Measurements from ENCODE around the gene TRIM63.

GRCh38 chr1:26029864-26030481 lies 37.5 kb downstream of the TRIM63 start:
- TF ChIP-seq, protein P1, sequence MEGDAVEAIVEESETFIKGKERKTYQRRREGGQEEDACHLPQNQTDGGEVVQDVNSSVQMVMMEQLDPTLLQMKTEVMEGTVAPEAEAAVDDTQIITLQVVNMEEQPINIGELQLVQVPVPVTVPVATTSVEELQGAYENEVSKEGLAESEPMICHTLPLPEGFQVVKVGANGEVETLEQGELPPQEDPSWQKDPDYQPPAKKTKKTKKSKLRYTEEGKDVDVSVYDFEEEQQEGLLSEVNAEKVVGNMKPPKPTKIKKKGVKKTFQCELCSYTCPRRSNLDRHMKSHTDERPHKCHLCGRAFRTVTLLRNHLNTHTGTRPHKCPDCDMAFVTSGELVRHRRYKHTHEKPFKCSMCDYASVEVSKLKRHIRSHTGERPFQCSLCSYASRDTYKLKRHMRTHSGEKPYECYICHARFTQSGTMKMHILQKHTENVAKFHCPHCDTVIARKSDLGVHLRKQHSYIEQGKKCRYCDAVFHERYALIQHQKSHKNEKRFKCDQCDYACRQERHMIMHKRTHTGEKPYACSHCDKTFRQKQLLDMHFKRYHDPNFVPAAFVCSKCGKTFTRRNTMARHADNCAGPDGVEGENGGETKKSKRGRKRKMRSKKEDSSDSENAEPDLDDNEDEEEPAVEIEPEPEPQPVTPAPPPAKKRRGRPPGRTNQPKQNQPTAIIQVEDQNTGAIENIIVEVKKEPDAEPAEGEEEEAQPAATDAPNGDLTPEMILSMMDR (IDR thresholded peaks at IDR 0.05) = no peak
- TF ChIP-seq POLR2A (IDR thresholded peaks at IDR 0.05) = no peak
